GM23338 (cell line): Measurements from ENCODE around the gene NCKAP1. TPM values are rescaled to one million over a fixed set of nuclear protein-coding genes. Genes with fewer than 3 reads are reported as not detected.

Source experiments
- ATAC-seq: fragments of 200-7000 bp; cut with Tn5 transposase; 3 replicates; pipeline ENCODE4 v1.9.1; 2020
- DNase-seq: peaks from one replicate; pipeline ENCODE4 v3.0.0-alpha.2; 2015; ENCODE audit warnings: low spot score
- H2AFZ ChIP-seq: fragments of 200-600 bp; sonication (generic); 2 replicates; pipeline ENCODE4 v1.8.0; 2016; ENCODE audit warnings: antibody characterized with exemption, mild to moderate bottlenecking, moderate library complexity
- H3F3A ChIP-seq: fragments of 200-600 bp; sonication (generic); replicated peaks from 2 replicates; pipeline ENCODE4 v1.8.0; 2017; ENCODE audit warnings: antibody characterized with exemption, mixed run types, low read depth
- H3K27ac ChIP-seq: fragments of 200-600 bp; sonication (generic); 2 replicates; pipeline ENCODE4 v1.6.1; 2016; ENCODE audit warnings: low read depth
- H3K27me3 ChIP-seq: fragments of 200-600 bp; sonication (generic); 2 replicates; pipeline ENCODE4 v1.8.0; 2016; ENCODE audit warnings: mild to moderate bottlenecking, mixed run types, moderate library complexity; ENCODE audit not compliant: insufficient read depth
- H3K36me3 ChIP-seq: fragments of 200-600 bp; sonication (generic); 2 replicates; pipeline ENCODE4 v1.8.0; 2016; ENCODE audit warnings: mild to moderate bottlenecking; ENCODE audit not compliant: insufficient read depth
- H3K4me1 ChIP-seq: fragments of 200-600 bp; sonication (generic); 2 replicates; pipeline ENCODE4 v1.8.0; 2016; ENCODE audit warnings: mild to moderate bottlenecking, moderate library complexity; ENCODE audit not compliant: insufficient read depth
- H3K4me2 ChIP-seq: fragments of 200-600 bp; sonication (generic); 2 replicates; pipeline ENCODE4 v1.7.1; 2017; ENCODE audit warnings: mixed run types
- H3K4me3 ChIP-seq: fragments of 200-600 bp; sonication (generic); 2 replicates; pipeline ENCODE4 v1.6.1; 2016; ENCODE audit warnings: mixed run types
- H3K79me2 ChIP-seq: fragments of 200-600 bp; sonication (generic); replicated peaks from 2 replicates; pipeline ENCODE4 v1.8.0; 2017; ENCODE audit warnings: mild to moderate bottlenecking; ENCODE audit not compliant: insufficient read depth
- H3K9me2 ChIP-seq: fragments of 200-600 bp; sonication (generic); 2 replicates; pipeline ENCODE4 v1.8.0; 2017; ENCODE audit not compliant: insufficient read depth
- H4K20me1 ChIP-seq: fragments of 200-600 bp; sonication (generic); replicated peaks from 2 replicates; pipeline ENCODE4 v1.8.0; 2017; ENCODE audit warnings: mild to moderate bottlenecking; ENCODE audit not compliant: insufficient read depth
- H3K27ac Mint-ChIP-seq: 2 replicates; pipeline ENCODE4 v1.8.0; 2020; ENCODE audit warnings: inconsistent platforms, mild to moderate bottlenecking, moderate library complexity, mixed read lengths
- H3K27me3 Mint-ChIP-seq: 3 replicates; pipeline ENCODE4 v1.8.0; 2022; ENCODE audit warnings: low read depth, mild to moderate bottlenecking, moderate library complexity, mixed read lengths, inconsistent platforms; ENCODE audit not compliant: insufficient read depth, poor library complexity
- H3K36me3 Mint-ChIP-seq: 3 replicates; pipeline ENCODE4 v1.8.0; 2021; ENCODE audit warnings: low read depth, mild to moderate bottlenecking, inconsistent platforms, moderate library complexity, mixed read lengths
- H3K4me1 Mint-ChIP-seq: 3 replicates; pipeline ENCODE4 v1.8.0; 2020; ENCODE audit warnings: mild to moderate bottlenecking, inconsistent platforms, mixed read lengths
- H3K4me3 Mint-ChIP-seq: 3 replicates; pipeline ENCODE4 v1.8.0; 2021; ENCODE audit warnings: moderate library complexity, mild to moderate bottlenecking, inconsistent platforms, mixed read lengths
- H3K9me3 Mint-ChIP-seq: 3 replicates; pipeline ENCODE4 v1.8.0; 2020; ENCODE audit warnings: moderate library complexity, mild to moderate bottlenecking, inconsistent platforms, mixed read lengths
- CTCF ChIP-seq, 2 experiments: fragments of 200-600 bp in 1 of 2; sonication (generic) in 1 of 2; conservative IDR thresholded peaks; 2 replicates each; pipeline versions ENCODE4 v1.5.1 to v1.6.1; 2016 to 2017; ENCODE audit warnings: antibody characterized with exemption in 2 of 2, low read depth in 2 of 2, mild to moderate bottlenecking in 2 of 2, moderate library complexity in 1 of 2
- ETS1 ChIP-seq: IDR thresholded peaks from 2 replicates; pipeline ENCODE4 v1.6.1; 2016; ENCODE audit warnings: antibody characterized with exemption
- EZH2 ChIP-seq: fragments of 200-600 bp; sonication (generic); IDR thresholded peaks from one replicate; pipeline ENCODE4 v1.8.0; 2017; ENCODE audit warnings: antibody characterized with exemption, mild to moderate bottlenecking, low read depth; ENCODE audit not compliant: unreplicated experiment
- EZH2phosphoT487 ChIP-seq: fragments of 200-600 bp; sonication (generic); IDR thresholded peaks from one replicate; pipeline ENCODE4 v1.8.1; 2018; ENCODE audit warnings: antibody characterized with exemption; ENCODE audit not compliant: unreplicated experiment
- JUNB ChIP-seq: IDR thresholded peaks from one replicate; pipeline ENCODE4 v1.6.1; 2016; ENCODE audit warnings: antibody characterized with exemption; ENCODE audit not compliant: unreplicated experiment
- NANOG ChIP-seq: IDR thresholded peaks from 2 replicates; pipeline ENCODE4 v1.6.1; 2016; ENCODE audit warnings: antibody characterized with exemption, borderline replicate concordance
- STAT1 ChIP-seq: IDR thresholded peaks from one replicate; pipeline ENCODE4 v1.6.1; 2016; ENCODE audit warnings: antibody characterized with exemption; ENCODE audit not compliant: unreplicated experiment
- ZNF114 ChIP-seq: fragments of 250-450 bp; sonication (Bioruptor Pico); IDR thresholded peaks from 2 replicates; pipeline ENCODE4 v1.5.0; 2020; ENCODE audit warnings: mild to moderate bottlenecking, moderate library complexity
- ZNF331 ChIP-seq: fragments of 250-450 bp; sonication (Bioruptor Pico); IDR thresholded peaks from 2 replicates; pipeline ENCODE4 v1.5.0; 2020; ENCODE audit warnings: low read depth, mild to moderate bottlenecking, moderate library complexity
- ZNF462 ChIP-seq: fragments of 250-450 bp; sonication (Bioruptor Pico); IDR thresholded peaks from 2 replicates; pipeline ENCODE4 v1.5.0; 2020; ENCODE audit warnings: mild to moderate bottlenecking, moderate library complexity
- polyA plus RNA-seq: library from polyadenylated mRNA; unstranded; fragments of >200 nt; fragmentation: Nextera tagmentation; extraction: Ambion mirVana; gene quantifications from 2 replicates; pipeline ENCODE4 v1.2.1, GENCODE V29; 2016
- total RNA-seq: library from RNA; depleted of rRNA; stranded (reverse); fragments of >200 nt; shearing (Covaris generic); gene quantifications from 2 replicates; pipeline ENCODE4 v1.2.3, GENCODE V29; 2014

Gene NCKAP1
- total and polyA plus RNA-seq, 2 experiments from 2014 or later, result 53.8 to 157 TPM

GRCh38 chr2:182887753-182888415 is 150.4 kb downstream of the NCKAP1 start:
- no peaks in the 10 kb centered on the region for H3K79me2 ChIP-seq
- DNase-seq (no peak), ATAC-seq (no peak)
- H4K20me1 ChIP-seq, result no peaks in the 10 kb centered on the region
- H3K4me3 ChIP-seq, result no peak overlapping the region
- no peaks in the 10 kb centered on the region for H3K9me3 Mint-ChIP-seq
- no peak overlapping the region for H3K4me3 Mint-ChIP-seq
- no peaks in the 10 kb centered on the region for H3K27me3 ChIP-seq
- H3K36me3 Mint-ChIP-seq, result no peaks in the 10 kb centered on the region
- peaks cover 7% of the 10 kb centered on the region; the same call in 2 of the 3 replicates for H3K4me1 Mint-ChIP-seq
- H3K27me3 Mint-ChIP-seq, result no peaks in the 10 kb centered on the region
- no peaks in the 10 kb centered on the region for H3K9me2 ChIP-seq
- no peaks in the 10 kb centered on the region for H3K4me1 ChIP-seq
- no peak overlapping the region for H2AFZ ChIP-seq
- TF ChIP-seq EZH2phosphoT487, result no peak
- H3K36me3 ChIP-seq, result no peaks in the 10 kb centered on the region
- no peak overlapping the region for H3K27ac ChIP-seq
- no peaks in the 10 kb centered on the region for H3F3A ChIP-seq
- H3K27ac Mint-ChIP-seq, result no peak overlapping the region
- H3K4me2 ChIP-seq, result no peak overlapping the region

- no peak overlapping the region for H3K27ac Mint-ChIP-seq
- no peak overlapping the region for H3K27ac ChIP-seq
- no peaks in the 10 kb centered on the region for H3F3A ChIP-seq
- H3K4me1 Mint-ChIP-seq, result peaks cover 7% of the 10 kb centered on the region; the same call in 2 of the 3 replicates
- no peak overlapping the region for H3K4me2 ChIP-seq
- no peaks in the 10 kb centered on the region for H3K4me1 ChIP-seq
- DNase-seq, result no peak
- no peaks in the 10 kb centered on the region for H3K27me3 ChIP-seq
- H3K9me2 ChIP-seq, result no peaks in the 10 kb centered on the region
- no peaks in the 10 kb centered on the region for H3K36me3 Mint-ChIP-seq
- H2AFZ ChIP-seq, result no peak overlapping the region
- H3K79me2 ChIP-seq, result no peaks in the 10 kb centered on the region
- H3K4me3 ChIP-seq, result no peak overlapping the region
- ATAC-seq, result no peak
- H3K4me3 Mint-ChIP-seq, result no peak overlapping the region
- H3K9me3 Mint-ChIP-seq, result no peaks in the 10 kb centered on the region
- H3K27me3 Mint-ChIP-seq, result no peaks in the 10 kb centered on the region
- H3K36me3 ChIP-seq, result no peaks in the 10 kb centered on the region
- H4K20me1 ChIP-seq, result no peaks in the 10 kb centered on the region
- no peak for TF ChIP-seq EZH2phosphoT487
- no peak for TF ChIP-seq NANOG
- TF ChIP-seq CTCF (conservative IDR thresholded peaks at IDR 0.05; ENCODE audit: low read depth in 2 of 2), result no peak
- TF ChIP-seq ZNF462, result no peak
- no peak for TF ChIP-seq ZNF331
- TF ChIP-seq STAT1, result no peak
- TF ChIP-seq ETS1, result no peak
- TF ChIP-seq JUNB, result no peak
- no peak for TF ChIP-seq ZNF114 (CRISPR knock-in tag)
- TF ChIP-seq EZH2, result no peak
These were observed 151.2 kb downstream of the NCKAP1 start for GRCh38 chr2:182887093-182887492.
